GM21367 (cell line): ENCODE data around the gene INPP4B.

ENCODE experiments used
- ATAC-seq: cut with Tn5 transposase; IDR thresholded peaks from one replicate; pipeline ENCODE4 v1.9.1; 2021; ENCODE audit not compliant: unreplicated experiment

Gene INPP4B

GRCh38 chr4:142741995-142742394, 104.1 kb downstream of the INPP4B start:
- no peak for ATAC-seq

DNA sequence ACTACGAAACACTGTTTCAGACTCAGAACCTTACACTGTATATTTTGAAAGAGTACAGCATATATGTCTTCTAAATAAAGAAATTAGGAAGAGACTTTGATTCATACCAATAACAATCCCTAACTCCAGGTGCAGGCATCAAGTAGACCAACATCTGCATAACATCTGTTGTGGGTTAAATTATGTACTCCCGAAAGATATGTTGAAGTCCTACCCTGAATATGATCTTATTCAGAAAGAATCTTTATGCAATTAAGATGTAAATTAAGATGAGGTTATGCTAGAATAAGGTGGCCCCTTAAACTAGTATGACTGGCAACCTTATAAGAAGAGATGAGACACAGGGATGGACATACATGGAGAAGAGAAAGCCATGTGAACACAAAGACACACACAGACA, 117.9 kb downstream of the INPP4B start:
- no peak for ATAC-seq

DNA sequence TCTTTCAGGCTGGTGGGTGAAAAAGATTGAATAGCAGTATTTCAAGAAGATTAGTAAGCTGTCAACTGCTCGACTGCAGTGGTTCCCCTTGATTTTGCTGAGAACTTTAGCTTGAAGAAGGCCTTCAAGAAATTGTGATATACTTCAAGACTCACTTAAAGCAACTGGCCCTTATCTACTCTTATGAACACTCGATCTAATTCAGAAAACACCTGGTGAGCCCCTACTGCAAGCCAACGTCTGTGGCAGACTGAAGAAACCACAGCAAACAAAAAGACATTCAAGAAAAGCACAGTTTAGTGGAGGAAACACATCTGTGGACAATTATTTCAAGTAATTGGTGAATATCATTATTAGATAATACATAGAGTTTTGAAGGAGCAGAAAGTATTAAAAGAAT, 119.0 kb downstream of the INPP4B start:
- no peak for ATAC-seq

GRCh38 chr4:142725886-142726285, 120.2 kb downstream of the INPP4B start:
- ATAC-seq: no peak

GRCh38 chr4:142721187-142721586, 124.9 kb downstream of the INPP4B start:
- ATAC-seq: no peak

DNA sequence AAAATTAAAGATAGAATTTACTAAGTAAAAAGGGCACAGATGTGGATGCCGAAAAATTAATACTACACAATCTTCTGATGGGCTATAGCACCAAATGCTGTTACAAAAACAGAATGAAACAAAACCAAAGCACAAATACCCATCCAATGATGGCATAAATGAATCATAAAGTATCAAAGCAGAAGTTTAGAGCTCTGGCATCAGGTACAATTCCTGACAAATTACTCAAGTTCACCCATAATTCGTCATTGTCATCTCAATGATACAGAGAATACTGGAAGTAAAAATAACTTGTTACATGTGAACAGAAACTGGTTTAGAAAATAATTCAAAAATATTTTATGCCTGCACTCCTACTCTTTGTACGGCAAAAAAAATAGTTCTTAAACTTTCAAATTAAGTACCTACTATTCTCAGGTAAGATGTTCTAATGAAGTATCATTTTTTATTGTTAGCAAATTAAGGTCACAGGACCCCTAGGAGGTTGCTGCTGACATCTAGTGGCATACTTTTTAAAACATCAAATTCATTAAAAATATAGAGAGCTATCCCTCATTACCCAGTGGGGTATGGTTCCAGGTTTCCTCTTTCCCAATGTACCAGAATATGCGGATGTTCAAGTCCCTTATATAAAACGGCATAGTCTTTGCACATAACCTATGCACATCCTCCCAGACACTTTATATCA, 126.1 kb downstream of the INPP4B start:
- no peak for ATAC-seq

GRCh38 chr4:142718981-142719380, 127.1 kb downstream of the INPP4B start:
- no peak for ATAC-seq

DNA sequence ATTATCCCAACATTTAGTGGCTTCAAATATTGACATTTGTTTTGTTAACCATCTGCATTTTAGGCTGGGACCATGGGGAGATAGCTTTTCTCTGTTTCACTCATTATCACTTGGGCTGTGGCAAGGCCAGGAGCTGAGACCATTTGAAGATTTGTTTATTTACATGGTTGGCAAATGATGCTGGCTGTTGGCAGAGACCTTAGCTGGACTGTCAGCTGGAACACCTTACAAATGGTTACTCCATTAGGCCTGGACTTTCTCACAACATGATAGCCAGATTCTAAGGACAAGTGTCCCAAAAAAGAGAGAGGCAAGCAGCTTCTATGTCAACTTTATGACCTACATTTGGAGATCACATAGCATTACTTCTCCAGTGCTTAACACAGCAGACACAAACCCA, 130.4 kb downstream of the INPP4B start:
- ATAC-seq: no peak

- ATAC-seq: no peak
Measured at GRCh38 chr4:142713282-142714030, 132.6 kb downstream of the INPP4B start.

GRCh38 chr4:142708231-142708630, 137.9 kb downstream of the INPP4B start:
- ATAC-seq: no peak

DNA sequence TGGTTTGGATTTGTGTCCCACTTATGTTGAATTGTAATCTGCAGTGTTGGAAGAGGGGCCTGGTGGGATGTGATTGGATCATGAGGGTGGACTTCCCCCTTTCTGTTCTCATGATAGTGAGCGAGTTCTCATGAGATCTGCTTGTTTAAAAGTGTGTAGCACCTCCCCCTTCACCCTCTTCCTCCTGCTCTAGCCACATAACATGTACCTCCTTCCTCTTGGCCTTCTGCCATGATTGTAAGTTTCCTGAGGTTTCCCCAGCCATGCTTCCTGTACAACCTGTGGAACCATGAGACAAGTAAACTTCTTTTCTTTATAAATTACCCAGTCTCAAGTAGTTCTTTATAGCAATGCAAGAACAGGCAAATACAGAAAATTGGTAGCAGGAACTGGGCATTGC, 138.7 kb downstream of the INPP4B start:
- ATAC-seq: no peak

- no peak for ATAC-seq
Measured at GRCh38 chr4:142706381-142706780, 139.7 kb downstream of the INPP4B start.

DNA sequence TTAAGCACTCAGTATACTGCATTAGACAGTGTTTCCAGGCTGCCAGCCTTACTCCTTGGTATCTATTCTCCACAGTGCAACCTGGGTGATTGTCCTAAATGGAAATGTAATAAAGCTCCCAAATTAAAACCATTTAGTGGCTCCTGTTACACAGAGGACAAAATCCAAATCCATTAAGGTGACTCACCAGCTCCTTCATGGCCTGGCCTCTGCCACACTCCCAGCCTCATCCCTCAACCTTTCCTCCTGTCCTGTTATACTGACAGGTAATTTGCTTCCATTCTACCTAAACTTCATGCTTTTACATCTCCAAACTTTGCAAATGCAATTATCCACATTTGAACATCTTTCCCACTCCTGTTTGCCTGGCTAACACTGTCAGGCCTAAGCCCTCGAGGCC, 140.3 kb downstream of the INPP4B start:
- ATAC-seq: no peak

- ATAC-seq: no peak
Measured at GRCh38 chr4:142703694-142704309, 142.3 kb downstream of the INPP4B start.

DNA sequence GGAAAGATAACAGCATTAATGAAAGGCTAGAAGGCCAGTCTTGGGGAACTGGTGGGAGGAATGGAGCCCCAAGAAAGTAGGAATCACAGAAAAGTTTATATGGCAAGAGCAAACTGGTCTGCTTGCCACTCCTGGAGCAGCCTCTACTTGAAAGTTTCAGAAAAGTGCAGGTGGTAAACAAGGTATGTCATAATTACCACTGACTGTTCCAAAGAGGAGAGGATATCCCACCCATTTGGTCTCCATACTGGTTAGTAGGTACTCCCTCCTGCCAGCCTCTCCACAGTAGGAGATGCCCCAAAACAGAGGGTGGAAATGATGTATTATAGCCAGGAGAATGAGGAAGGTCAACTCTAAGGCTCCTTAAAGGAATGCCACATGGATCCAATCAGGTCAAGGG, 145.1 kb downstream of the INPP4B start:
- ATAC-seq: no peak

DNA sequence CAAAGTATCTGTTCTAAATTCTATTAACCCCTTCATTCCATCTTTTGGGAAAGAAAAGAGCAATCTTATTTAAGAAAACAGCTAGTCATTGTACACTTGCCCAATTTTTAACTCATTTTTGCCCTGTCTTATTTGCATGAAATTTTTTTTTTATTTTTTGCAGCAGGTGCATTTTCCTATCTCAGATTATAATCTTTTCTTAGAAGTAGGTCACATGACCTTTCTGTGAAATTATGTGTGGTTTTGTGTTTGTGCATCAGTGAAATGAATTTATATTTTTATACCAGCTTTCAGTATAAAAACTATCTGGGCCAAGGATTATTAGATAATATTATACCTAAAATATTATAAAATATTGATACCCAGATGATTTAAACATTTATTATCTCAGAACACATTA, 145.6 kb downstream of the INPP4B start:
- no peak for ATAC-seq

DNA sequence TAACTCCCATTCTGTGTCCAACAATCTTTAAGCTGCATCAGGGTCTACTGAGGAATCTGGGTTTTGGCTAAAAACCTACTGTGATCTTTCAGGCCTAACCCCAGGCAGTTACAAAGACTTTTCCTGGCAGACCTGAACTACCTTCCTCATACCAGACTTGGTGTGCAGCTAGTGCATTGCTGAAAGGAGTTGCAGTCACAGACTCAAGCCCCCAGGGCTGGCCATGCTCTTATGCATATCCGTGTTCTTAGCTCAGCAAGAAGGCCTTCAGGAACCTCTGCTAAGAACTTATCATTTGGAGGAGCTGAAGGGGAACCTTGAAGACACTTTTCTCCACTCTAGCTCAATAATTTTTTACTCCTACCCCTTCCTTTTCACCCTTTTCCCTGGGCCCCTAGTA, 147.5 kb downstream of the INPP4B start:
- no peak for ATAC-seq

GRCh38 chr4:142697928-142698327, 148.2 kb downstream of the INPP4B start:
- ATAC-seq: no peak

DNA sequence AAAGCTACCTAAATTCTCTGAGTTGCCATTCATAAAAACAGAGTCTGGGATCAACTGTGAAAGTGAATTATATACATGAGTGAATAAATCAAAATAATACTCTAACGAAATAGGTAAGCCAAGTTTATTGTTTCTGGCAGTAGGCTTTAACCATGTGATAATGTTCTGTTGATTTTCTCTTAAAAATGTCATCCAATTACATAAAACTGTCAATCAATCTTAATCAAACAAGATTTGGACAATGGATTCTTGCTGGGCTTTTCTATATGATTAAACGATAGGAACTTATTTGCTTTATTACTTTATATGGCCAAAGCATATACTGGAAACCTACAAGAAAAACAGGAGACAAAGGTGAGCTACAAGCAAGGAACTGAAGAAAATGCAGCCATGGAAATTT, 148.8 kb downstream of the INPP4B start:
- no peak for ATAC-seq

DNA sequence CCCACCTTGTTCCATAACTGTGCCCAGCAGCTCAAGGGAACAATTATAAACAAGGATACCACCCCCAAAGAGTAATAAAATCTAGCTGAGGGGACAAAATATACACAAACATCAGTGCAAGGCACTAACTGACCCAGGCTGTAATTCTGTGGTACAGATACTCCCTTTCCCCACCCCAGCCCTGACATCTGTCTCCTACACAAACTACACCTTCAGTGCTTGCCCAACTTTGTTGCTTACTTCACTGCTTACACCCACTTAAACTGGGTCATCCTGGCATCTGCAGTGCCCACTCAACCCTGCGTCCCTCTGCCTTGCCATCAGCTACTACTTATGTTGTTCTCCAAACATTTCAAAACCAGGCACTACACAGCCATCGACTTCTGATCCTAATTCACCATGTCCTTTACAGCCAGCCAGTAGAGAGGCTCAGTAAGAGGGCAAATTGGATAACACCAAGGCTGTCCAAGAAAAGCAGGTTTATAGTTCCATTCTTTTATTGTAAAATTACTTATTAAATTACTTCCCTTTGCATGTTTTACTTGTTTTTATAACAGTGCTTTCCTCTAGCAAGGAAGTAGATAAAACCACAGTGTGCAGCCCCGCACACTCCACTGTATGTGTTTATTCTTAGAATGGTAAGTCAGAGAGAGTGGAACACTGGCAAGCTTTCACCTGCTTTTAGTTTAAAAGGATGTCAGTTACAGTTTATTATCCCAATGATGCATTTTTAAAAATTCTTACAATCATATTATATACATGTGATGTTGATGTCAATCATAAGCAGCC, 149.6 kb downstream of the INPP4B start:
- ATAC-seq: no peak

DNA sequence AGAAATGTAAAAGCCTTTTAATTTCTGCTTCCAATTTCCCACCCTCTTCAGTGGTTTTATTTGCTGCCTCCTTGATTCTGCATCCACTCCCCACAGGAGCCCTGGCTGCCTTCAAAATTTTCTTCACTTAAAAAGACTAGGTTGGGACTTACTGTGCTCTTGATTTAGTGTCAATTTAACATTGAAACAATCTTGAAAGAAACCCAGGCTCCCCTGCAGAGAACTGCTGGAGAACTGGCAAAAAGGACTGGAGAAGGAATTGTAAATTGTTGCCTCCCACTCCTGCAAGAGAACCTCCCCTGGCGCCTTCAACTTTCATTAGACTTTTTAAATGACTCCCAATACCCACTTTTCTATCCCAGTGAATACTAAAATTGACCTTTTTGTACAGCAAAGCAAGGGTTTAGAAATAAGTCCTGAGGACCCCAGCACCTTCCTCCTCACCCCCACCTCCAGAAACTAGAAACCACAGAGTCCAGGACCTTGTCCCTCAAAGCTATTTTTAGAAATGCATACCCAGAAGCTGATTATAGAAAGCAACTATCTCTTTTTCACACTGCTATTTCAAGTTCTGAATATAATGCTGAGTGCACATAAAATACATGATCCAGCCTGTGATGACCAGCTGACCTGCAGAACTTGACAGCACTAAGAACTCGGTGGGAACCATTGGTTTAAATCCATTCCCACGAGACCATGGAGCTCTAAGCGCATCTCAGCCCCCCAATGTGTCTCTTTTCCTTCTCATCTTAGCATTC, 155.5 kb downstream of the INPP4B start:
- no peak for ATAC-seq
